ENCODE data around the gene UGT1A7. TPM values are rescaled to one million over a fixed set of nuclear protein-coding genes. Genes with fewer than 3 reads are reported as not detected.

Gene UGT1A7
- total RNA-seq, 1 donor from 2014 or later: not detected

GRCh38 chr2:233766416-233766815 is 84.7 kb downstream of the UGT1A7 start:
- ATAC-seq (no peak), DNase-seq (no peak)
- no peaks in the 10 kb centered on the region for H3K4me1 ChIP-seq
- H3K27ac ChIP-seq: no peak overlapping the region
- TF ChIP-seq CTCF (IDR thresholded peaks at IDR 0.05): no peak
- no peak overlapping the region for H3K4me3 ChIP-seq
- H3K9me3 ChIP-seq: no peaks in the 10 kb centered on the region
- H3K36me3 ChIP-seq: no peaks in the 10 kb centered on the region
- intact Hi-C loops (cut with DNase I): no loop called here
- peaks cover 5% of the 10 kb centered on the region for H3K27me3 ChIP-seq (ENCODE audit: low read depth)

DNA sequence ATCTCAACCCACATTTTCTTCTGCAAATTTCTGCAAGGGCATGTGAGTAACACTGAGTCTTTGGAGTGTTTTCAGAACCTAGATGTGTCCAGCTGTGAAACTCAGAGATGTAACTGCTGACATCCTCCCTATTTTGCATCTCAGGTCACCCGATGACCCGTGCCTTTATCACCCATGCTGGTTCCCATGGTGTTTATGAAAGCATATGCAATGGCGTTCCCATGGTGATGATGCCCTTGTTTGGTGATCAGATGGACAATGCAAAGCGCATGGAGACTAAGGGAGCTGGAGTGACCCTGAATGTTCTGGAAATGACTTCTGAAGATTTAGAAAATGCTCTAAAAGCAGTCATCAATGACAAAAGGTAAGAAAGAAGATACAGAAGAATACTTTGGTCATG is 86.4 kb downstream of the UGT1A7 start:
- ATAC-seq (no peak), DNase-seq (no peak)
- intact Hi-C loops (cut with DNase I): no loop called here
- H3K4me3 ChIP-seq: no peak overlapping the region
- no peaks in the 10 kb centered on the region for H3K9me3 ChIP-seq
- no peak for TF ChIP-seq CTCF (IDR thresholded peaks at IDR 0.05)
- peaks cover 4% of the 10 kb centered on the region for H3K27me3 ChIP-seq (ENCODE audit: low read depth)
- no peak overlapping the region for H3K27ac ChIP-seq
- H3K36me3 ChIP-seq: no peaks in the 10 kb centered on the region
- no peaks in the 10 kb centered on the region for H3K4me1 ChIP-seq

DNA sequence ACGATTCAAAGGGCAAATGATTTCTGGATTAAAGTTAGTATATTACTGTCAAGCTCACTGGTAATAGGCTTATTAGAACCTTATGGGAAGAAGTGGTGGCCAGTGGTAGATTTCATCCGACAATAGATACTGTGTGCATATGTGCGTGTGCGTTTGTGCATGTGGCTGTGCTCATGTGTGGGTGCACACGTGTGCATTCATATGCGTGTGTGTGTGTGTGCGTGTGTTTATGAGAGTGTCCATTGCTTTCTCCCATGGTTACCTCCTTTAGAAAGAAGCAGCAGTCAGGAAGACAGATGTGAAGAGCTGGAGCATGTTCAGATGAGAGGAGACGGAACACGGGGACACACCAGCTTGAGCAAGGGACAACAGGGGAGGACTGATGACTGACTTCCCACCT is 87.6 kb downstream of the UGT1A7 start:
- H3K27ac ChIP-seq: no peak overlapping the region
- DNase-seq: no peak
- H3K27me3 ChIP-seq (ENCODE audit: low read depth): no peaks in the 10 kb centered on the region
- H3K36me3 ChIP-seq: no peaks in the 10 kb centered on the region
- H3K9me3 ChIP-seq: no peaks in the 10 kb centered on the region
- no peaks in the 10 kb centered on the region for H3K4me1 ChIP-seq
- H3K4me3 ChIP-seq: no peak overlapping the region
- intact Hi-C loops (cut with DNase I): no loop called here
- no peak for ATAC-seq
- no peak for TF ChIP-seq CTCF (IDR thresholded peaks at IDR 0.05)

DNA sequence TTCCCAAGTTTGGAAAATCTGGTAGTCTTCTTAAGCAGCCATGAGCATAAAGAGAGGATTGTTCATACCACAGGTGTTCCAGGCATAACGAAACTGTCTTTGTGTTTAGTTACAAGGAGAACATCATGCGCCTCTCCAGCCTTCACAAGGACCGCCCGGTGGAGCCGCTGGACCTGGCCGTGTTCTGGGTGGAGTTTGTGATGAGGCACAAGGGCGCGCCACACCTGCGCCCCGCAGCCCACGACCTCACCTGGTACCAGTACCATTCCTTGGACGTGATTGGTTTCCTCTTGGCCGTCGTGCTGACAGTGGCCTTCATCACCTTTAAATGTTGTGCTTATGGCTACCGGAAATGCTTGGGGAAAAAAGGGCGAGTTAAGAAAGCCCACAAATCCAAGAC is 90.5 kb downstream of the UGT1A7 start:
- no peak for TF ChIP-seq CTCF (IDR thresholded peaks at IDR 0.05)
- no peak for DNase-seq
- H3K27me3 ChIP-seq (ENCODE audit: low read depth): no peaks in the 10 kb centered on the region
- no peak for ATAC-seq
- no peaks in the 10 kb centered on the region for H3K36me3 ChIP-seq
- no peak overlapping the region for H3K27ac ChIP-seq
- no peaks in the 10 kb centered on the region for H3K9me3 ChIP-seq
- H3K4me1 ChIP-seq: no peaks in the 10 kb centered on the region
- H3K4me3 ChIP-seq: no peak overlapping the region
- intact Hi-C loops (cut with DNase I): no loop called here

- H3K4me3 ChIP-seq: no peak overlapping the region
- H3K27ac ChIP-seq: no peak overlapping the region
- no peaks in the 10 kb centered on the region for H3K4me1 ChIP-seq
- no peaks in the 10 kb centered on the region for H3K36me3 ChIP-seq
- no peaks in the 10 kb centered on the region for H3K27me3 ChIP-seq (ENCODE audit: low read depth)
- intact Hi-C loops (cut with DNase I): no loop called here
- TF ChIP-seq CTCF (IDR thresholded peaks at IDR 0.05): no peak
- ATAC-seq: no peak
- no peak for DNase-seq
- no peaks in the 10 kb centered on the region for H3K9me3 ChIP-seq
Measured at GRCh38 chr2:233772583-233772982, 90.9 kb downstream of the UGT1A7 start.

GRCh38 chr2:233773854-233774253 is 92.2 kb downstream of the UGT1A7 start:
- H3K27me3 ChIP-seq (ENCODE audit: low read depth): no peaks in the 10 kb centered on the region
- no peaks in the 10 kb centered on the region for H3K9me3 ChIP-seq
- DNase-seq (no peak), ATAC-seq (no peak)
- intact Hi-C loops (cut with DNase I): no loop called here
- H3K4me3 ChIP-seq: no peak overlapping the region
- no peaks in the 10 kb centered on the region for H3K4me1 ChIP-seq
- H3K36me3 ChIP-seq: no peaks in the 10 kb centered on the region
- no peak for TF ChIP-seq CTCF (IDR thresholded peaks at IDR 0.05)
- H3K27ac ChIP-seq: no peak overlapping the region

All from lower lobe of right lung (tissue), 2 donors.